IMR-90 (cell line): ENCODE measurements around the gene PRRC2B. TPM values are rescaled to one million over a fixed set of nuclear protein-coding genes. Genes with fewer than 3 reads are reported as not detected.

Experiments
- ATAC-seq: fragments of 200-7000 bp; cut with Tn5 transposase; 2 replicates; pipeline ENCODE4 v1.9.1; 2020; ENCODE audit warnings: low read depth, mild to moderate bottlenecking, moderate library complexity
- BruUV-seq: library from RNA; stranded (reverse); fragments of 400-500 nt; replicated peaks from 2 replicates; lab custom pipeline; 2021; lab: Mats Ljungman, UMichigan
- CTCF ChIA-PET: fragments of 300-600 bp; formaldehyde crosslinking; extraction: SDS; loops from one replicate; lab custom pipeline; 2021; ENCODE audit warnings: antibody characterized with exemption; lab: Yijun Ruan, JAX
- POLR2A ChIA-PET: fragments of 300-600 bp; sonication (Branson Sonifier 250); formaldehyde crosslinking; loops from one replicate; lab custom pipeline; 2022; ENCODE audit warnings: antibody characterized with exemption; ENCODE audit not compliant: unreplicated experiment; lab: Charles Lee
- DNase-seq: peaks from one replicate; pipeline ENCODE4 v3.0.0; 2013
- H2AFZ ChIP-seq: replicated peaks from 2 replicates; pipeline ENCODE3; 2013; ENCODE audit warnings: low read length, mild to moderate bottlenecking; ENCODE audit not compliant: poor library complexity
- H2AK5ac ChIP-seq: 2 replicates; pipeline ENCODE4 v1.6.1; 2013; ENCODE audit warnings: low read depth, low read length, inconsistent platforms
- H2AK9ac ChIP-seq: replicated peaks from 2 replicates; pipeline ENCODE3; 2013; ENCODE audit warnings: mild to moderate bottlenecking, low read depth, low read length, moderate library complexity; ENCODE audit not compliant: poor library complexity
- H2BK120ac ChIP-seq: 2 replicates; pipeline ENCODE4 v1.6.1; 2013; ENCODE audit warnings: low read depth, low read length, inconsistent platforms
- H2BK15ac ChIP-seq: 3 replicates; pipeline ENCODE4 v1.6.1; 2013; ENCODE audit warnings: low read depth, low read length, inconsistent platforms
- H2BK20ac ChIP-seq: 2 replicates; pipeline ENCODE4 v1.6.1; 2013; ENCODE audit warnings: low read depth, mild to moderate bottlenecking, inconsistent platforms, low read length, moderate library complexity
- H2BK5ac ChIP-seq: 2 replicates; pipeline ENCODE4 v1.6.1; 2013; ENCODE audit warnings: mild to moderate bottlenecking, low read depth, low read length, inconsistent platforms; ENCODE audit not compliant: poor library complexity, severe bottlenecking
- H3K14ac ChIP-seq: replicated peaks from 2 replicates; pipeline ENCODE4 v1.6.1; 2013; ENCODE audit warnings: low read depth, low read length, inconsistent platforms
- H3K18ac ChIP-seq: 2 replicates; pipeline ENCODE4 v1.6.1; 2013; ENCODE audit warnings: low read depth, low read length, control low read depth
- H3K23ac ChIP-seq: 2 replicates; pipeline ENCODE4 v1.6.1; 2013; ENCODE audit warnings: low read depth, low read length, inconsistent platforms
- H3K27ac ChIP-seq: 2 replicates; pipeline ENCODE4 v1.5.1; 2013; ENCODE audit warnings: mild to moderate bottlenecking, control low read depth, low read length; ENCODE audit not compliant: insufficient read depth
- H3K27me3 ChIP-seq: 2 replicates; pipeline ENCODE4 v1.6.1; 2013; ENCODE audit warnings: low read length; ENCODE audit not compliant: control insufficient read depth, insufficient read depth
- H3K36me3 ChIP-seq: 2 replicates; pipeline ENCODE4 v1.6.1; 2013; ENCODE audit warnings: low read length, mixed read lengths; ENCODE audit not compliant: control insufficient read depth, insufficient read depth
- H3K4ac ChIP-seq: 2 replicates; pipeline ENCODE4 v1.6.1; 2013; ENCODE audit warnings: low read depth, low read length, inconsistent platforms
- H3K4me1 ChIP-seq: 2 replicates; pipeline ENCODE4 v1.6.1; 2013; ENCODE audit warnings: low read length, mixed read lengths; ENCODE audit not compliant: control insufficient read depth, insufficient read depth
- H3K4me2 ChIP-seq: 2 replicates; pipeline ENCODE4 v1.6.1; 2013; ENCODE audit warnings: low read depth, mild to moderate bottlenecking, control low read depth, low read length, moderate library complexity
- H3K4me3 ChIP-seq: 2 replicates; pipeline ENCODE4 v1.5.1; 2013; ENCODE audit warnings: low read depth, mild to moderate bottlenecking, control low read depth, low read length, moderate library complexity; ENCODE audit not compliant: insufficient read depth
- H3K56ac ChIP-seq: 2 replicates; pipeline ENCODE4 v1.6.1; 2013; ENCODE audit warnings: low read length, inconsistent platforms; ENCODE audit not compliant: insufficient read depth; ENCODE audit errors: extremely low read depth
- H3K79me1 ChIP-seq, 2 experiments: 2 replicates each; pipeline ENCODE4 v1.6.1; 2013; ENCODE audit warnings: low read length in 2 of 2, inconsistent platforms in 1 of 2, low read depth in 1 of 2
- H3K9ac ChIP-seq: 2 replicates; pipeline ENCODE4 v1.6.1; 2013; ENCODE audit warnings: low read depth, low read length, control low read depth
- H3K9me1 ChIP-seq: 2 replicates; pipeline ENCODE4 v1.6.1; 2013; ENCODE audit warnings: low read length, inconsistent platforms; ENCODE audit not compliant: insufficient read depth
- H3K9me3 ChIP-seq: 2 replicates; pipeline ENCODE4 v1.6.1; 2013; ENCODE audit warnings: low read length; ENCODE audit not compliant: control insufficient read depth, insufficient read depth
- H4K20me1 ChIP-seq: 2 replicates; pipeline ENCODE4 v1.6.1; 2013; ENCODE audit warnings: low read length, inconsistent platforms; ENCODE audit not compliant: insufficient read depth
- H4K5ac ChIP-seq: 2 replicates; pipeline ENCODE4 v1.6.1; 2013; ENCODE audit warnings: mild to moderate bottlenecking, low read depth, low read length, control low read depth
- H4K8ac ChIP-seq, 2 experiments: 2 replicates each; pipeline ENCODE4 v1.6.1; 2013; ENCODE audit warnings: low read depth in 2 of 2, low read length in 2 of 2, control low read depth in 1 of 2, inconsistent platforms in 1 of 2
- H4K91ac ChIP-seq: 2 replicates; pipeline ENCODE4 v1.6.1; 2013; ENCODE audit warnings: low read depth, low read length, inconsistent platforms; ENCODE audit not compliant: insufficient read depth
- FOS ChIP-seq: fragments of 150-350 bp; IDR thresholded peaks from 2 replicates; pipeline ENCODE4 v1.6.1; 2016; ENCODE audit warnings: low read depth, low read length
- MAZ ChIP-seq: IDR thresholded peaks from 2 replicates; pipeline ENCODE4 v1.6.1; 2012; ENCODE audit warnings: low read depth, mild to moderate bottlenecking, low read length, improper control_type of control experiment, moderate library complexity, borderline replicate concordance
- WGBS, 2 experiments: methylation state at CpG; one replicate each; pipeline versions ENCODE4 v1.1.5 to v1.1.7; 2013; ENCODE audit warnings: missing lambda C conversion rate in 2 of 2; ENCODE audit not compliant: insufficient read length in 1 of 2; ENCODE audit errors: extremely low coverage in 2 of 2; 5-methylcytosine and 5-hydroxymethylcytosine counted together
- dilution Hi-C: fragments of 300-500 bp; cut with HindIII; formaldehyde crosslinking; loops from one replicate; pipeline ENCODE4 v1.14.3; 2018; ENCODE audit warnings: low sequenced_read_pairs; ENCODE audit not compliant: unreplicated experiment
- in situ Hi-C: fragments of 300-500 bp; cut with MboI; formaldehyde crosslinking; loops from 3 replicates; pipeline ENCODE4 v1.14.3; 2019; ENCODE audit warnings: low sequenced_read_pairs, inconsistent platforms, mixed read lengths
- intact Hi-C: fragments of 100-400 bp; cut with micrococcal nuclease; formaldehyde crosslinking; loops from 2 replicates; pipeline ENCODE4 v1.10.0; 2022
- polyA plus RNA-seq, 3 experiments: library from polyadenylated mRNA; depleted of rRNA; stranded (reverse); fragments of >200 nt; gene quantifications; 2 replicates each; pipeline ENCODE4 v1.2.3, GENCODE V29; 2012; ENCODE audit warnings: low replicate concordance in 1 of 3
- total RNA-seq: library from RNA; depleted of rRNA; stranded (reverse); fragments of >200 nt; gene quantifications from 2 replicates; pipeline ENCODE4 v1.2.3, GENCODE V29; 2012
- TF ChIP-seq, protein P1 (sequence below): fragments of 150-350 bp; IDR thresholded peaks from 2 replicates; pipeline ENCODE4 v1.6.1; 2017; ENCODE audit warnings: mild to moderate bottlenecking, antibody characterized with exemption, low read length, low read depth

The PRRC2B gene
- total and polyA plus RNA-seq, 2 of the 4 experiments (the other 2 are of a cell fraction) = 19.4 to 39.1 TPM

DNA sequence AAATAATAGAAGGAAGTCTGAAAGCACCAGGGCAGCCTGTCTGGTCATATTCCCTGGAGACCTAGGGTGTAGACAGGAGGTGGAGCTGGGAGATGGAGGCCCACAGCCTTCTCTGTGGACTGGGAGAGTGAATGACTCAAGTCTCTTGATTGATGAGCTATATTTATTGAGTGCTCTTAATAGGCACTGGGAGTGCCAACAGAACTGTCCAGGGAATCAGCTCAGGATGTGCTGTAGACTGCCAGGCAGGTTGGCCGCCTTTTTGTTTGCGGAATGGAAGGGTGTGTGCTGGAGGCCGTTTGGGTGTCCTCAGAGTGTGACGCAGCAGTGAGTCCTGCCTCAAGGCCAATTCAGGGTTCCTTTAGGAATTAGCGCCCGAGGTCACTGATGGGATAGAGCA lies 75.5 kb downstream of the PRRC2B start:
- WGBS, 2 experiments = 100% methylated on average over 1 of the region's 6 CpGs; no CpG with 5 or more reads in 1 of the 2 experiments
- H3K14ac ChIP-seq = no peak overlapping the region
- CTCF ChIA-PET = no interaction called here
- H3K79me1 ChIP-seq = peaks cover 45 to 47% of the 10 kb centered on the region in 2 experiments
- no peak for TF ChIP-seq FOS
- no peak for TF ChIP-seq MAZ
- TF ChIP-seq, protein P1, sequence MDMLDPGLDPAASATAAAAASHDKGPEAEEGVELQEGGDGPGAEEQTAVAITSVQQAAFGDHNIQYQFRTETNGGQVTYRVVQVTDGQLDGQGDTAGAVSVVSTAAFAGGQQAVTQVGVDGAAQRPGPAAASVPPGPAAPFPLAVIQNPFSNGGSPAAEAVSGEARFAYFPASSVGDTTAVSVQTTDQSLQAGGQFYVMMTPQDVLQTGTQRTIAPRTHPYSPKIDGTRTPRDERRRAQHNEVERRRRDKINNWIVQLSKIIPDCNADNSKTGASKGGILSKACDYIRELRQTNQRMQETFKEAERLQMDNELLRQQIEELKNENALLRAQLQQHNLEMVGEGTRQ = no peak
- no peak overlapping the region for H3K18ac ChIP-seq
- no peak overlapping the region for H2BK120ac ChIP-seq
- no peak overlapping the region for H2BK5ac ChIP-seq
- intact Hi-C loops = no loop called here
- no peaks in the 10 kb centered on the region; the same call in 1 of the 2 replicates for H3K9me1 ChIP-seq
- BruUV-seq = no TSS peak
- no peak overlapping the region for H4K5ac ChIP-seq
- H3K4ac ChIP-seq = no peak overlapping the region
- H3K4me1 ChIP-seq = no peaks in the 10 kb centered on the region
- no peak overlapping the region for H3K4me3 ChIP-seq
- H2AK5ac ChIP-seq = no peak overlapping the region
- dilution Hi-C loops = no loop called here
- H3K4me2 ChIP-seq = no peak overlapping the region
- H3K27me3 ChIP-seq = no peaks in the 10 kb centered on the region
- no peak overlapping the region for H3K23ac ChIP-seq
- H3K36me3 ChIP-seq = peaks cover 74% of the 10 kb centered on the region
- in situ Hi-C loops = loop anchor here (10.0 kb wide), 1 partner anchor 335 kb away; no protein-coding TSS in a partner anchor
- H4K91ac ChIP-seq = no peak overlapping the region
- H4K8ac ChIP-seq = no peak overlapping the region
- ATAC-seq (no peak), DNase-seq (no peak)
- no peak overlapping the region for H2BK20ac ChIP-seq
- no peak overlapping the region for H3K56ac ChIP-seq
- H3K9me3 ChIP-seq = no peaks in the 10 kb centered on the region
- H2AK9ac ChIP-seq = no peak overlapping the region
- POLR2A ChIA-PET = no interaction called here
- H3K9ac ChIP-seq = no peak overlapping the region
- H2BK15ac ChIP-seq = no peak overlapping the region
- no peak overlapping the region for H3K27ac ChIP-seq
- H2AFZ ChIP-seq = no peak overlapping the region
- H4K20me1 ChIP-seq = peaks cover 50% of the 10 kb centered on the region
